Caco-2 (cell line): Measurements from ENCODE around the gene SLC6A17. TPM values are rescaled to one million over a fixed set of nuclear protein-coding genes. Genes with fewer than 3 reads are reported as not detected.

Source experiments
- BruUV-seq: library from RNA; stranded (reverse); fragments of 400-500 nt; replicated peaks from 2 replicates; lab custom pipeline; 2021; lab: Mats Ljungman, UMichigan
- CTCF ChIA-PET: fragments of 300-600 bp; sonication (Branson Sonifier 250); formaldehyde crosslinking; loops from one replicate; lab custom pipeline; 2022; ENCODE audit warnings: antibody characterized with exemption; lab: Charles Lee
- POLR2A ChIA-PET: fragments of 300-600 bp; sonication (Branson Sonifier 250); formaldehyde crosslinking; loops from one replicate; lab custom pipeline; 2022; ENCODE audit warnings: antibody characterized with exemption; lab: Charles Lee
- DNase-seq, 2 experiments: peaks; one replicate each; pipeline versions ENCODE4 v3.0.0 to v3.0.0-alpha.2; 2020 to 2022
- H3K27me3 ChIP-seq: replicated peaks from 2 replicates; pipeline ENCODE4 v1.6.0; 2011; ENCODE audit warnings: low read length; ENCODE audit not compliant: control insufficient read depth, insufficient read depth
- H3K36me3 ChIP-seq: 2 replicates; pipeline ENCODE4 v1.5.1; 2011; ENCODE audit warnings: low read length; ENCODE audit not compliant: control insufficient read depth, insufficient read depth
- H3K4me1 ChIP-seq: fragments of 250-450 bp; sonication (Bioruptor Pico); 2 replicates; pipeline ENCODE4 v1.5.1; 2020; ENCODE audit warnings: mild to moderate bottlenecking
- H3K4me3 ChIP-seq: 2 replicates; pipeline ENCODE4 v1.5.1; 2011; ENCODE audit warnings: low read depth, mild to moderate bottlenecking, control low read depth, low read length
- H3K9me3 ChIP-seq: fragments of 250-450 bp; sonication (Bioruptor Pico); 2 replicates; pipeline ENCODE4 v1.5.1; 2020; ENCODE audit warnings: mild to moderate bottlenecking, moderate library complexity
- H3K27ac Mint-ChIP-seq: one replicate; pipeline ENCODE4 v1.8.0; 2022; ENCODE audit warnings: mixed read lengths; ENCODE audit not compliant: unreplicated experiment
- H3K27me3 Mint-ChIP-seq: one replicate; pipeline ENCODE4 v1.8.0; 2022; ENCODE audit warnings: mixed read lengths; ENCODE audit not compliant: insufficient read depth, unreplicated experiment
- H3K36me3 Mint-ChIP-seq: one replicate; pipeline ENCODE4 v1.8.0; 2022; ENCODE audit warnings: mild to moderate bottlenecking, mixed read lengths; ENCODE audit not compliant: insufficient read depth, unreplicated experiment
- H3K4me1 Mint-ChIP-seq: one replicate; pipeline ENCODE4 v1.8.0; 2022; ENCODE audit warnings: low read depth, mixed read lengths; ENCODE audit not compliant: unreplicated experiment
- H3K4me3 Mint-ChIP-seq: one replicate; pipeline ENCODE4 v1.8.0; 2022; ENCODE audit warnings: mild to moderate bottlenecking, moderate library complexity, mixed read lengths; ENCODE audit not compliant: unreplicated experiment
- H3K9me3 Mint-ChIP-seq: one replicate; pipeline ENCODE4 v1.8.0; 2022; ENCODE audit warnings: mixed read lengths; ENCODE audit not compliant: unreplicated experiment
- CTCF ChIP-seq, 2 experiments: fragments of 200-600 bp in 1 of 2; IDR thresholded peaks; 1 replicate in 1 of 2; 2 replicates in 1 of 2; pipeline versions ENCODE4 v1.5.1 to v1.8.0; 2011 to 2022; ENCODE audit warnings: antibody characterized with exemption in 1 of 2, control low read depth in 1 of 2, inconsistent platforms in 1 of 2, low read depth in 1 of 2, low read length in 1 of 2, mild to moderate bottlenecking in 1 of 2, moderate library complexity in 1 of 2; ENCODE audit not compliant: insufficient read depth in 1 of 2, severe bottlenecking in 1 of 2, unreplicated experiment in 1 of 2
- intact Hi-C: fragments of 100-400 bp; cut with micrococcal nuclease; formaldehyde crosslinking; loops from one replicate; pipeline ENCODE4 v1.10.0; 2022; ENCODE audit not compliant: unreplicated experiment
- total RNA-seq: library from RNA; stranded (reverse); gene quantifications from 2 replicates; pipeline ENCODE4 v1.2.3, GENCODE V29; 2022

SLC6A17 gene
- total RNA-seq, 1 experiment from 2014 or later = not detected

DNA sequence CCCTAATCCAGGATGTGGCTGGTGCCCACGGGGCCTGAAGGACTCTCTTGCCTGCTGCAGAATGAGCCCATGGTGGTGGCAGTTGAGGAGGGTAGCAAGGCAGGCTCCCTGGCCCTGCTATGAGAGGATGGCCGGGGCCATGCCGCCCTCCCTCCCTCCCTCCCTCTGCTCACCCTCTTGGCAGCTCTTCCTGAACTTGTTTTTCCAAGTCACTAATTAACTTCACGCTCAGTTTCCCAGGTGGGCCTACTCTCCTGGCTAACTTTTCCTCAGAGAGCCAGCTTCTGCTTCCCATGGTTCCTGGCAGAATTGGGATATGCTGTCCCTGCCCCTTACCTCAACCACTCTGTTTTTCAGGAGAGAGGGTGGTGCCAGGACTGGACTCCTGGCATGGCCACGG, 70.0 kb downstream of the SLC6A17 start:
- Mint-ChIP-seq H3K4me3 (no peak overlapping the region), H3K27me3 (no peaks in the 10 kb centered on the region), H3K36me3 (peaks cover 9% of the 10 kb centered on the region), H3K9me3 (no peaks in the 10 kb centered on the region), H3K27ac (no peak overlapping the region), H3K4me1 (peaks cover 12% of the 10 kb centered on the region)
- CTCF ChIA-PET = no interaction called here
- POLR2A ChIA-PET = no interaction called here
- no peak for DNase-seq
- H3K4me1 ChIP-seq = peaks cover 14% of the 10 kb centered on the region
- BruUV-seq = no TSS peak
- no peak overlapping the region for H3K4me3 ChIP-seq
- H3K27me3 ChIP-seq = no peaks in the 10 kb centered on the region
- H3K9me3 ChIP-seq = no peaks in the 10 kb centered on the region
- no peak for TF ChIP-seq CTCF (IDR thresholded peaks at IDR 0.05; ENCODE audit: insufficient read depth in 1 of 2, low read depth in 1 of 2, low read length in 1 of 2, severe bottlenecking in 1 of 2, unreplicated experiment in 1 of 2)
- H3K36me3 ChIP-seq = no peaks in the 10 kb centered on the region
- intact Hi-C loops = no loop called here

GRCh38 chr1:110221119-110221518, 70.8 kb downstream of the SLC6A17 start:
- Histone ChIP-seq H3K4me1 (peaks cover 16% of the 10 kb centered on the region), H3K27me3 (no peaks in the 10 kb centered on the region), H3K36me3 (no peaks in the 10 kb centered on the region), H3K9me3 (no peaks in the 10 kb centered on the region), H3K4me3 (no peak overlapping the region)
- Mint-ChIP-seq H3K27ac (no peak overlapping the region), H3K27me3 (no peaks in the 10 kb centered on the region), H3K9me3 (no peaks in the 10 kb centered on the region), H3K4me1 (peaks cover 12% of the 10 kb centered on the region), H3K4me3 (no peak overlapping the region), H3K36me3 (peaks cover 9% of the 10 kb centered on the region)
- intact Hi-C loops = no loop called here
- ChIA-PET POLR2A (no interaction called here), CTCF (no interaction called here)
- TF ChIP-seq CTCF (IDR thresholded peaks at IDR 0.05; ENCODE audit: insufficient read depth in 1 of 2, low read depth in 1 of 2, low read length in 1 of 2, severe bottlenecking in 1 of 2, unreplicated experiment in 1 of 2) = no peak
- DNase-seq = no peak
- BruUV-seq = no TSS peak

DNA sequence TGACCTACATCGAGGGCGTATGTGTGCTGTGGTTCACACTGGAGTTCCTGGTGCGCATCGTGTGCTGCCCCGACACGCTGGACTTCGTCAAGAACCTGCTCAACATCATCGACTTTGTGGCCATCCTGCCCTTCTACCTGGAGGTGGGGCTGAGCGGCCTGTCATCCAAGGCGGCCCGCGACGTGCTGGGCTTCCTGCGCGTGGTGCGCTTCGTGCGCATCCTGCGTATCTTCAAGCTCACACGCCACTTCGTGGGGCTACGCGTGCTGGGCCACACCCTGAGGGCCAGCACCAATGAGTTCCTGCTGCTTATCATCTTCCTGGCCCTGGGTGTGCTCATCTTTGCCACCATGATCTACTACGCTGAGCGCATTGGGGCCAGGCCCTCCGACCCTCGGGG, 72.8 kb downstream of the SLC6A17 start:
- H3K27ac Mint-ChIP-seq = no peak overlapping the region
- H3K4me3 ChIP-seq = no peak overlapping the region

More for the DNA sequence above, 72.8 kb downstream of the SLC6A17 start:
- H3K36me3 ChIP-seq = no peaks in the 10 kb centered on the region
- no TSS peak for BruUV-seq
- Mint-ChIP-seq H3K9me3 (no peaks in the 10 kb centered on the region), H3K36me3 (peaks cover 9% of the 10 kb centered on the region), H3K4me3 (no peak overlapping the region), H3K27me3 (no peaks in the 10 kb centered on the region), H3K4me1 (peaks cover 12% of the 10 kb centered on the region)
- no peaks in the 10 kb centered on the region for H3K27me3 ChIP-seq
- TF ChIP-seq CTCF (IDR thresholded peaks at IDR 0.05; ENCODE audit: insufficient read depth in 1 of 2, low read depth in 1 of 2, low read length in 1 of 2, severe bottlenecking in 1 of 2, unreplicated experiment in 1 of 2) = no peak
- H3K9me3 ChIP-seq = no peaks in the 10 kb centered on the region
- DNase-seq = no peak
- ChIA-PET CTCF (no interaction called here), POLR2A (no interaction called here)
- peaks cover 16% of the 10 kb centered on the region for H3K4me1 ChIP-seq
- intact Hi-C loops = no loop called here
